Amniotic epithelial cell (primary cell): ENCODE measurements around the gene PTTG1.
"Not testable (repeated sequence)": the region's sequence is repeated elsewhere in the genome, so short reads cannot be mapped to it uniquely, and the experiment has no call there.

Source experiments
- DNase-seq: peaks from one replicate; pipeline ENCODE4 v3.0.0-alpha.2; 2010; ENCODE audit warnings: low read depth

PTTG1 gene

GRCh38 chr5:160423099-160423498 lies 1.4 kb downstream of the PTTG1 start:
- DNase-seq = no peak

- no peak for DNase-seq
Measured at GRCh38 chr5:160427607-160428006, 6.0 kb downstream of the PTTG1 start.

- DNase-seq = no peak
Measured at GRCh38 chr5:160432196-160432595, 10.5 kb downstream of the PTTG1 start.

GRCh38 chr5:160432787-160433186 lies 11.1 kb downstream of the PTTG1 start:
- no peak for DNase-seq

- DNase-seq = peak; percentile 51
Measured at GRCh38 chr5:160434022-160434531, 12.4 kb downstream of the PTTG1 start.

GRCh38 chr5:160435532-160435931 lies 13.9 kb downstream of the PTTG1 start:
- no peak for DNase-seq

GRCh38 chr5:160436017-160436416 lies 14.4 kb downstream of the PTTG1 start:
- DNase-seq = no peak

GRCh38 chr5:160436661-160437060 lies 15.0 kb downstream of the PTTG1 start:
- DNase-seq = not testable (repeated sequence)

- no peak for DNase-seq
Measured at GRCh38 chr5:160437271-160437670, 15.6 kb downstream of the PTTG1 start.

- DNase-seq = peak; percentile 48
Measured at GRCh38 chr5:160438316-160439204, 16.9 kb downstream of the PTTG1 start.

- peak; percentile 49 for DNase-seq
Measured at GRCh38 chr5:160439205-160439600, 17.5 kb downstream of the PTTG1 start.

- no peak for DNase-seq
Measured at GRCh38 chr5:160441311-160441781, 19.7 kb downstream of the PTTG1 start.

GRCh38 chr5:160442824-160443431 lies 21.3 kb downstream of the PTTG1 start:
- no peak for DNase-seq

- DNase-seq = no peak
Measured at GRCh38 chr5:160444407-160444806, 22.8 kb downstream of the PTTG1 start.

GRCh38 chr5:160445132-160445531 lies 23.5 kb downstream of the PTTG1 start:
- no peak for DNase-seq

- DNase-seq = no peak
Measured at GRCh38 chr5:160445751-160446150, 24.1 kb downstream of the PTTG1 start.

- DNase-seq = no peak
Measured at GRCh38 chr5:160448886-160449285, 27.2 kb downstream of the PTTG1 start.

GRCh38 chr5:160449458-160449857 lies 27.8 kb downstream of the PTTG1 start:
- DNase-seq = no peak

GRCh38 chr5:160450164-160450932 lies 28.7 kb downstream of the PTTG1 start:
- peak; percentile 14 for DNase-seq

GRCh38 chr5:160451281-160451680 lies 29.6 kb downstream of the PTTG1 start:
- DNase-seq = no peak

- no peak for DNase-seq
Measured at GRCh38 chr5:160452036-160452435, 30.4 kb downstream of the PTTG1 start.

- no peak for DNase-seq
Measured at GRCh38 chr5:160452795-160453194, 31.1 kb downstream of the PTTG1 start.
